HG03432 (cell line): ENCODE measurements around the gene CREB3L2.
"Not testable (repeated sequence)": the region's sequence is repeated elsewhere in the genome, so short reads cannot be mapped to it uniquely, and the experiment has no call there.

ENCODE experiments used
- ATAC-seq: cut with Tn5 transposase; IDR thresholded peaks from one replicate; pipeline ENCODE4 v1.9.1; 2021; ENCODE audit warnings: mild to moderate bottlenecking, moderate library complexity; ENCODE audit not compliant: unreplicated experiment

The CREB3L2 gene, protein sequence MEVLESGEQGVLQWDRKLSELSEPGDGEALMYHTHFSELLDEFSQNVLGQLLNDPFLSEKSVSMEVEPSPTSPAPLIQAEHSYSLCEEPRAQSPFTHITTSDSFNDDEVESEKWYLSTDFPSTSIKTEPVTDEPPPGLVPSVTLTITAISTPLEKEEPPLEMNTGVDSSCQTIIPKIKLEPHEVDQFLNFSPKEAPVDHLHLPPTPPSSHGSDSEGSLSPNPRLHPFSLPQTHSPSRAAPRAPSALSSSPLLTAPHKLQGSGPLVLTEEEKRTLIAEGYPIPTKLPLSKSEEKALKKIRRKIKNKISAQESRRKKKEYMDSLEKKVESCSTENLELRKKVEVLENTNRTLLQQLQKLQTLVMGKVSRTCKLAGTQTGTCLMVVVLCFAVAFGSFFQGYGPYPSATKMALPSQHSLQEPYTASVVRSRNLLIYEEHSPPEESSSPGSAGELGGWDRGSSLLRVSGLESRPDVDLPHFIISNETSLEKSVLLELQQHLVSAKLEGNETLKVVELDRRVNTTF

DNA sequence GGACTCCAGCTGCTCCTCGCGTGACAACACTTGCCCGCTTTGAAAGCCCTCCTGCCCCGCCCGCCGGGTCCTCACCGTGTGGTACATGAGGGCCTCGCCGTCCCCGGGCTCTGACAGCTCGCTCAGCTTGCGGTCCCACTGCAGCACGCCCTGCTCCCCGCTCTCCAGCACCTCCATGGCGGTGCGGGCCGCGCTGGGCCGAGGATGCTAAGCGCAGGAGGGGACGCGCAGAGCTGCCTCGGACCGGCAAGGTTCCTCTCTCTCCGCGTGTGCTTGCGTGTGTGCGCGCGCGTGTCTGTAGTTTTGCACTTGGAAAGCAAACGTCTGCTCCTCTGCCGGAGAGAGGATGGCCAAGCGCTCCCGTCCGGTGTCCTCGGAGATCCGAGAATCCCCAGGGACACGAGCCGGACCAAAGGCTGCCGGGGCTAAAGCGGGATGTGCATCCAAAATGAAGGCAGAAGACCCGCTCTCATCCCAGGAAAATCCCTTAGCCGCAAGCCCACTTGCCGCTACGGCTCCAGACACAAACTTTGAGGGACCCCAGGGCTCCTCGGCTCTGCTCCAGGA, at the start of gene CREB3L2:
Gene CREB3L2, minus strand, starts transcription at position 558 of the 567 bp plus-strand sequence. Its CDS starts 381 bp downstream, at position 177.
- peak; percentile 35 for ATAC-seq

DNA sequence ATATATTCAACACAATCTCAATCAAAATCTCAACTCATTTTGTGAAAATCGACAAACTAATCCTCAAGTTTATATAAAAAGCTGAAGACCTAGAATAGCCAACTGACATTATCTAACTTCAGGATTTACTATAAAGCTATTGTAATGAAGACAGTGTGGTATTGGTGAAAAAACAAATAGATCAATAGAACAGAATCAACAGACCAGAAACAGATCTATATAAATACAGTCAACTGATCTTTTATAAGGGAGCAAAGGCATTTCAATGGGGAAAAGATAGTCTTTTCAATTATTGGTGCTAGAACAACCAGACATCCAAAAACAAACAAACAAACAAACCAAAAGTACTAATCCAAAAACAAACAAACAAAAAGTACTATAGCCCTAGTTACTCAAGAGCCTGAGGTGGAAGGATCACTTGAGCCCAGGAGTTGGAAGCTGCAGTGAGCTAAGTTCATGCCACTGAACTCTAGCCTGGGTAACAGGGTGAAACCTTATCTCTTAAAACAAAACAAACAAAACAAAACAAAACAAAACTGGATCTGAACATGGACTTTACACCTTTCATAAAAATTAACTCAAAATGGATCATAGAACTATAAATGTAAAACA, 47.7 kb upstream of the CREB3L2 start:
- no peak for ATAC-seq

GRCh38 chr7:138047907-138048306, 46.0 kb upstream of the CREB3L2 start:
- no peak for ATAC-seq

- no peak for ATAC-seq
Observed at GRCh38 chr7:138044897-138045296, 43.0 kb upstream of the CREB3L2 start.

DNA sequence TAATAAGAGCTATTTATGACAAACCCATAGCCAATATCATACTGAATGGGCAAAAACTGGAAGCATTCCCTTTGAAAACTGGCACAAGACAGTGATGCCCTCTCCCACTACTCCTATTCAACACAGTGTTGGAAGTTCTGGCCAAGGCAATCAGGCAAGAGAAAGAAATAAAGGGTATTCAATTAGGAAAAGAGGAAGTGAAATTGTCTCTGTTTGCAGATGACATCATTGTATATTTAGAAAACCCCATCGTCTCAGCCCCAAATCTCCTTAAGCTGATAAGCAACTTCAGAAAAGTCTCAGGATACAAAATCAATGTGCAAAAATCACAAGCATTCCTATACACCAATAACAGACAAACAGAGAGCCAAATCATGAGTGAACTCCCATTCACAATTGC, 38.2 kb upstream of the CREB3L2 start:
- ATAC-seq: not testable (repeated sequence)

- ATAC-seq: no peak
Observed at GRCh38 chr7:138036135-138036534, 34.2 kb upstream of the CREB3L2 start.

- no peak for ATAC-seq
Observed at GRCh38 chr7:138033241-138033640, 31.4 kb upstream of the CREB3L2 start.

GRCh38 chr7:138032770-138033169, 30.9 kb upstream of the CREB3L2 start:
- ATAC-seq: no peak

GRCh38 chr7:138032186-138032585, 30.3 kb upstream of the CREB3L2 start:
- peak; percentile 76 for ATAC-seq

- ATAC-seq: no peak
Observed at GRCh38 chr7:138030679-138031351, 28.9 kb upstream of the CREB3L2 start.

GRCh38 chr7:138029941-138030340, 28.1 kb upstream of the CREB3L2 start:
- no peak for ATAC-seq

- no peak for ATAC-seq
Observed at GRCh38 chr7:138029126-138029525, 27.2 kb upstream of the CREB3L2 start.

DNA sequence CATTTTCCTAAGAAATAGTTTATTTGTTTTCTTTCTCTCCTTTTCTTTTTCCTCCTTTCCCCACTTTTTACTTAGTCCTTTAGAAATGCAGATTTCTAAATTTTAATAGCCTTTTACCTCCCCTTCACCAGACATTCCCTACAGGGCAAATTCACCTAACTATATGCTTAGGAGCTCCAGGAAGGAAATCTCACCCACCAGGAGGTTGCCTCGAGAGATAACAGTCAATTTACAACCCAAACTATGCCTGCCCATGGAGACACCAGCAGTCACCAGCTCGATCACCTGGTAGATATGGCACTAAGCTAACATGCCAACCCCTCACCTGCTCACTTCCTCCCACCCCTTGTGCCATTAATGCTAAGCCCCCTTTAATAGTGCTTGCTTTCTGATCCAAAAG, 25.2 kb upstream of the CREB3L2 start:
- no peak for ATAC-seq

DNA sequence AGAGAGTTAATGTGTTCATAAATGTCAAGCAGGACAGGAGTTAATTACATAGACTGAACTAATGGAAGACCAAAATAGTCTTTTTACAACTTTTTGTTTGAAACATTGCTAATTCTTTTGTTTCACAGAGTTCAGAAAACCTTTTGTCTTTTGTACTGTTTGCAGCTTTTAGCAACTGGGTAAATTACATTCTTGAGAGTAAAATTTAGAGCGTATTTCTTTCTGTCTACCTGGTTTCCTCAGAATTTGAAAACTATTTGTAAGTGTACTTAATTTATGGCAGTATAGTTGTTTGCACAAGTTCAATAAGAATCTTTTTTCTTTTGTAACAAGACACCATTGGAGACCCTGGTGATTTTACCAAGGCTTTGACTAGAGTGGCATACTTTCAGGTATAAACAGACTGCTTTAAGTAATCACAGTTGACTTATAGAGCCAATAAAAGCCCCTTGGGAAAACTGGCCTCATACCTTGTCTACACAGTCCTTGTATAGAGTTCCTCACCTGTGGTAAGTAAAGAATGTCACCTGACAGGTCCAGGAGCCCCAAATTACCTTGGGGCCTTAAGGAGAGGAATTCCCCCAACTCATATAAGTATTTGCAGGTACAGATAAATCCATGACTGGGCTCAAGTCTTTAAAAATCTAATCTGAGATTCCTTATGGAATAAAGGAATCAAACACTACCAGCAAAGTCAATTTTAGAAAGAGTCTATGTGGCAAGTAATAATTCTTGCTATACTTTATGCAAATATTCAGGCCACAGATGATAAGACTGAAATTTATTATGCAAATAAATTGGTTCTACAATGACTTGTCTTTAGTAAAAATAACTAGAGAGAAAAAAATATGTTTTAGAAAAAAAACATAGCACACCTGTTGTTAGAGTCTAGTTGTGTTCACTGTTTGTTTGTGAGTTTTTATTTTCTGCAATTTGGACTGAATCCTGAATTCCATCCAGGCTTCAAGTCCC, 23.6 kb upstream of the CREB3L2 start:
- peak; percentile 31 for ATAC-seq

DNA sequence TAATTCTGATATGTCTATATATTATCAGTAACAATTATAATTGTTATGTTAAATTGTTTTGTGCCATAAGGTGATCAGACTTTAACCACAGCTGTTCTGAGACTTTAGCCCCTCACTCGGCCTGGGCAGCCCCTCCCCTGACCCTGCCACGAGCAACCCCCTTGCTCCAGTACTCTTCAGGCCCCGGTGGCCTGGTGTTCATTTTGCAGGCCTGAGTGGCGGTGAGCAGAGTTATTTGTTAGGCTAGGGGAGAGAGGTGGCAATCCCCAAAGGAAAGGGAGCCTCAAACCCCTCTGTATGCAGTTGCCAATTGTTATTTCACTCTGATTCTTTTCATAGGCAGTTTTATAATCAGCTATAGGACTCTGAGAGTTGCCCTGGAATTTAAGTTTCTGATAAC, 22.9 kb upstream of the CREB3L2 start:
- no peak for ATAC-seq

DNA sequence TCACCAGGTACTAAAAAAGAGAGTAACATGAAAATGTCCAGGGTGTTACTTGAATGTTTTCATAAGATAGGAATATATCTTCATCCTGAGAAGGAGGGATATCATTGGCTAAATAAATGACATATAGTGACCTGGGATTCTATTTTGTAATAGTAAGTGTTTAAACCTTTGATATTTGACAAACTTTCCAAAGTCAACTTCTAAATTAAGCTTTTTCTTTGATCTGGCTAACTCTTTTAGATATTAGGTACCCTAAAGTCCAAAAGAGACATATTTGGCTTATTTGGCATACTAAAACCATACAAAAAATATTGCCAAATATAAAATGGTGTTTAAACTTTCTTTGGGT, 22.4 kb upstream of the CREB3L2 start:
- ATAC-seq: no peak

- peak; percentile 85 for ATAC-seq
Observed at GRCh38 chr7:138023618-138024342, 21.9 kb upstream of the CREB3L2 start.

- ATAC-seq: no peak
Observed at GRCh38 chr7:138021889-138022288, 20.0 kb upstream of the CREB3L2 start.

DNA sequence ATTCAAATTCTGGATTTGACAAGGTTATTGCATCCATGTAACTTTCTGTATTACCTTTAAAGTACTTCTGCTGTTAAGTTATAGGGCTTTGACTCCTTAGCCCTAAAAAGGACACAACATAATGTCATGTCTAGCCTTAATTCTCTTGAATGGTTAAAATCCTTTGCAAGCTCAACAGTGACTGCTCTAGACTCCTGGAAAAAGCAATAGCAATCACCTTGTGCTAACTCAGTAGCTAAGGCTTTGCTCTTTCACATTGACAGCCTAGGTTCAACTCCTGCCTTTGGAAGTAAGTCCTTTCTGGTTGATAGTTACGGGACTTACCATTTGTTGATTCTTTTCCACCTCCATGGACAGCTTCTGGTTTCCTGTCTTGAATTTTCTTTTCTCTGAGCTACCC, 16.1 kb upstream of the CREB3L2 start:
- ATAC-seq: no peak

GRCh38 chr7:138015096-138015495, 13.2 kb upstream of the CREB3L2 start:
- ATAC-seq: no peak
